Ishikawa (cell line): ENCODE data around the gene SEC16A.

Experiments
- CEBPB ChIP-seq: IDR thresholded peaks from 2 replicates; pipeline ENCODE4 v1.6.1; 2012
- CREB1 ChIP-seq: IDR thresholded peaks from 2 replicates; pipeline ENCODE4 v1.6.1; 2012; ENCODE audit warnings: low read depth
- EGR1 ChIP-seq: IDR thresholded peaks from 2 replicates; pipeline ENCODE4 v1.6.1; 2012
- EP300 ChIP-seq: IDR thresholded peaks from 2 replicates; pipeline ENCODE4 v1.6.1; 2012; ENCODE audit warnings: borderline replicate concordance
- FOXM1 ChIP-seq: IDR thresholded peaks from 2 replicates; pipeline ENCODE4 v1.6.1; 2012; ENCODE audit warnings: low read depth, borderline replicate concordance
- MAX ChIP-seq: IDR thresholded peaks from 2 replicates; pipeline ENCODE4 v1.6.1; 2012
- NFIC ChIP-seq: IDR thresholded peaks from 2 replicates; pipeline ENCODE4 v1.6.1; 2012
- RAD21 ChIP-seq: IDR thresholded peaks from 2 replicates; pipeline ENCODE4 v1.6.1; 2012; ENCODE audit warnings: low read depth
- REST ChIP-seq: IDR thresholded peaks from 2 replicates; pipeline ENCODE4 v1.6.1; 2012; ENCODE audit warnings: low read depth, mild to moderate bottlenecking
- TAF1 ChIP-seq: IDR thresholded peaks from 2 replicates; pipeline ENCODE4 v1.6.1; 2012; ENCODE audit warnings: low read depth, mild to moderate bottlenecking
- TCF12 ChIP-seq: IDR thresholded peaks from 2 replicates; pipeline ENCODE4 v1.6.1; 2012; ENCODE audit warnings: low read depth
- TEAD4 ChIP-seq: IDR thresholded peaks from 2 replicates; pipeline ENCODE4 v1.6.1; 2012
- USF1 ChIP-seq: IDR thresholded peaks from 2 replicates; pipeline ENCODE4 v1.6.1; 2012
- YY1 ChIP-seq: IDR thresholded peaks from 2 replicates; pipeline ENCODE4 v1.6.1; 2012; ENCODE audit warnings: low read depth
- ZBTB7A ChIP-seq: IDR thresholded peaks from 2 replicates; pipeline ENCODE4 v1.6.1; 2012; ENCODE audit warnings: low read depth

SEC16A gene

GRCh38 chr9:136460772-136461325 lies 22.0 kb downstream of the SEC16A start:
- TF ChIP-seq TAF1: no peak
- TF ChIP-seq TCF12: no peak
- TF ChIP-seq MAX: no peak
- TF ChIP-seq CREB1: no peak
- TF ChIP-seq EGR1: no peak
- TF ChIP-seq REST: no peak
- no peak for TF ChIP-seq NFIC
- no peak for TF ChIP-seq ZBTB7A
- no peak for TF ChIP-seq YY1
- TF ChIP-seq FOXM1: no peak
- TF ChIP-seq TEAD4: no peak
- no peak for TF ChIP-seq CEBPB
- TF ChIP-seq EP300: no peak
- TF ChIP-seq RAD21: no peak
- TF ChIP-seq USF1: no peak

- TF ChIP-seq ZBTB7A (no peak), TEAD4 (no peak), MAX (no peak), FOXM1 (no peak), CREB1 (no peak), TCF12 (no peak), REST (no peak), YY1 (no peak), RAD21 (no peak), EP300 (no peak), CEBPB (no peak), EGR1 (no peak), USF1 (no peak), TAF1 (no peak), NFIC (no peak)
Observed at GRCh38 chr9:136459425-136459824, 23.4 kb downstream of the SEC16A start.

- TF ChIP-seq CREB1 (no peak), USF1 (no peak), EP300 (no peak), CEBPB (no peak), ZBTB7A (no peak), TEAD4 (no peak), TAF1 (no peak), NFIC (no peak), EGR1 (no peak), FOXM1 (no peak), RAD21 (no peak), MAX (no peak), REST (no peak), YY1 (no peak), TCF12 (no peak)
Observed at GRCh38 chr9:136457326-136457725, 25.5 kb downstream of the SEC16A start.
